Loucy (cell line): ENCODE results near the gene ZNF132.

ENCODE experiments used
- CTCF ChIP-seq: fragments of 200-600 bp; sonication (generic); conservative IDR thresholded peaks from 2 replicates; pipeline ENCODE4 v1.5.1; 2014; ENCODE audit warnings: mild to moderate bottlenecking, antibody characterized with exemption, low read length
- EZH2phosphoT487 ChIP-seq: fragments of 200-600 bp; IDR thresholded peaks from 2 replicates; pipeline ENCODE4 v1.6.1; 2018; ENCODE audit warnings: antibody characterized with exemption, mild to moderate bottlenecking, moderate library complexity, borderline replicate concordance

- no peak for TF ChIP-seq CTCF
- no peak for TF ChIP-seq EZH2phosphoT487
Measured at GRCh38 chr19:58429745-58430144, 10.2 kb downstream of the ZNF132 start.
